Glutamatergic neuron (in vitro differentiated cells): ENCODE measurements around the gene IQSEC2. TPM values are rescaled to one million over a fixed set of nuclear protein-coding genes. Genes with fewer than 3 reads are reported as not detected.

Source experiments
- DNase-seq: peaks from one replicate; pipeline ENCODE4 v3.0.0; 2022
- H3K27ac Mint-ChIP-seq: one replicate; pipeline ENCODE4 v1.8.0; 2020; ENCODE audit warnings: mild to moderate bottlenecking, mixed read lengths, inconsistent platforms; ENCODE audit not compliant: unreplicated experiment
- H3K27me3 Mint-ChIP-seq: one replicate; pipeline ENCODE4 v1.8.0; 2020; ENCODE audit warnings: mild to moderate bottlenecking, moderate library complexity, mixed read lengths, inconsistent platforms; ENCODE audit not compliant: unreplicated experiment
- H3K36me3 Mint-ChIP-seq: one replicate; pipeline ENCODE4 v1.8.0; 2020; ENCODE audit warnings: mild to moderate bottlenecking, mixed read lengths, inconsistent platforms; ENCODE audit not compliant: unreplicated experiment
- H3K4me1 Mint-ChIP-seq: one replicate; pipeline ENCODE4 v1.8.0; 2020; ENCODE audit warnings: mild to moderate bottlenecking, low read depth, mixed read lengths, inconsistent platforms; ENCODE audit not compliant: unreplicated experiment
- H3K4me3 Mint-ChIP-seq: one replicate; pipeline ENCODE4 v1.8.0; 2020; ENCODE audit warnings: mild to moderate bottlenecking, mixed read lengths, inconsistent platforms; ENCODE audit not compliant: unreplicated experiment
- H3K9me3 Mint-ChIP-seq: one replicate; pipeline ENCODE4 v1.8.0; 2020; ENCODE audit warnings: mild to moderate bottlenecking, moderate library complexity, mixed read lengths, inconsistent platforms; ENCODE audit not compliant: unreplicated experiment
- total RNA-seq: library from RNA; stranded (reverse); fragmentation: NEBNext Ultra II Directional; extraction: Animal tissue kit (Norgen Biotek cat#: 25700); gene quantifications from one replicate; pipeline ENCODE4 v1.2.1, GENCODE V29; 2021; ENCODE audit not compliant: unreplicated experiment
- TF ChIP-seq, protein P1 (sequence below): fragments of 200-600 bp; sonication (generic); IDR thresholded peaks from one replicate; pipeline ENCODE4 v1.5.0; 2021; ENCODE audit not compliant: partially characterized antibody, unreplicated experiment

The IQSEC2 gene
- total RNA-seq, 1 donor from 2014 or later: 1.6 TPM

DNA sequence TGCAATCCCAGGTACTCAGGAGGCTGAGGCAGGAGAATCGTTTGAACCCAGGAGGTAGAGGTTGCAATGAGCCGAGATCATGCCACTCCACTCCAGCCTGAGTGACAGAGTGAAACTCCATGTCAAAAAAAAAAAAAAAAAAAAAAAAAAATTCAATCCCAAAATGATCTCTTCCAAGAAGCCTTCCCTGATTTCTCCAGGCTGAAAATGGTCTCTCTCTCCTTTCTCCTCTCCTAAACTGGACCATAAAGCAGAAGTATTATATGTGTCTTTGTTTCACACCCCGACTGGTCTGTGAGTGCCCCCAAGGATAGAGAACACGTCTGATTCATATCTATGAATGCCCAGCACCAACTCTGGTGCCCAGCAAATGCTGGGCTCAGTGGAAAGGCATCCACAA is 39.1 kb downstream of the IQSEC2 start:
- no peak for DNase-seq
- Mint-ChIP-seq H3K27me3 (peaks cover 1% of the 10 kb centered on the region), H3K4me3 (no peak overlapping the region), H3K9me3 (peaks cover 3% of the 10 kb centered on the region), H3K27ac (no peak overlapping the region), H3K36me3 (no peaks in the 10 kb centered on the region), H3K4me1 (no peaks in the 10 kb centered on the region)
- TF ChIP-seq, protein P1, sequence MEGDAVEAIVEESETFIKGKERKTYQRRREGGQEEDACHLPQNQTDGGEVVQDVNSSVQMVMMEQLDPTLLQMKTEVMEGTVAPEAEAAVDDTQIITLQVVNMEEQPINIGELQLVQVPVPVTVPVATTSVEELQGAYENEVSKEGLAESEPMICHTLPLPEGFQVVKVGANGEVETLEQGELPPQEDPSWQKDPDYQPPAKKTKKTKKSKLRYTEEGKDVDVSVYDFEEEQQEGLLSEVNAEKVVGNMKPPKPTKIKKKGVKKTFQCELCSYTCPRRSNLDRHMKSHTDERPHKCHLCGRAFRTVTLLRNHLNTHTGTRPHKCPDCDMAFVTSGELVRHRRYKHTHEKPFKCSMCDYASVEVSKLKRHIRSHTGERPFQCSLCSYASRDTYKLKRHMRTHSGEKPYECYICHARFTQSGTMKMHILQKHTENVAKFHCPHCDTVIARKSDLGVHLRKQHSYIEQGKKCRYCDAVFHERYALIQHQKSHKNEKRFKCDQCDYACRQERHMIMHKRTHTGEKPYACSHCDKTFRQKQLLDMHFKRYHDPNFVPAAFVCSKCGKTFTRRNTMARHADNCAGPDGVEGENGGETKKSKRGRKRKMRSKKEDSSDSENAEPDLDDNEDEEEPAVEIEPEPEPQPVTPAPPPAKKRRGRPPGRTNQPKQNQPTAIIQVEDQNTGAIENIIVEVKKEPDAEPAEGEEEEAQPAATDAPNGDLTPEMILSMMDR: no peak

GRCh38 chrX:53241558-53241957 is 39.8 kb downstream of the IQSEC2 start:
- H3K4me3 Mint-ChIP-seq: no peak overlapping the region
- DNase-seq: no peak
- H3K27me3 Mint-ChIP-seq: peaks cover 1% of the 10 kb centered on the region
- TF ChIP-seq, protein P1: no peak
- H3K4me1 Mint-ChIP-seq: no peaks in the 10 kb centered on the region
- H3K9me3 Mint-ChIP-seq: peaks cover 3% of the 10 kb centered on the region
- H3K36me3 Mint-ChIP-seq: no peaks in the 10 kb centered on the region
- no peak overlapping the region for H3K27ac Mint-ChIP-seq

- Mint-ChIP-seq H3K27ac (no peak overlapping the region), H3K9me3 (peaks cover 5% of the 10 kb centered on the region), H3K4me3 (no peak overlapping the region), H3K36me3 (no peaks in the 10 kb centered on the region), H3K27me3 (peaks cover 1% of the 10 kb centered on the region), H3K4me1 (no peaks in the 10 kb centered on the region)
- TF ChIP-seq, protein P1: no peak
- DNase-seq: peak; percentile 45
Observed at GRCh38 chrX:53239474-53239873, 41.9 kb downstream of the IQSEC2 start.

GRCh38 chrX:53237056-53237455 is 44.3 kb downstream of the IQSEC2 start:
- no peaks in the 10 kb centered on the region for H3K4me1 Mint-ChIP-seq
- H3K4me3 Mint-ChIP-seq: no peak overlapping the region
- H3K27me3 Mint-ChIP-seq: peaks cover 1% of the 10 kb centered on the region
- TF ChIP-seq, protein P1: no peak
- peaks cover 5% of the 10 kb centered on the region for H3K9me3 Mint-ChIP-seq
- no peak overlapping the region for H3K27ac Mint-ChIP-seq
- DNase-seq: no peak
- no peaks in the 10 kb centered on the region for H3K36me3 Mint-ChIP-seq

- TF ChIP-seq, protein P1: no peak
- H3K36me3 Mint-ChIP-seq: no peaks in the 10 kb centered on the region
- H3K9me3 Mint-ChIP-seq: peaks cover 2% of the 10 kb centered on the region
- DNase-seq: no peak
- H3K4me3 Mint-ChIP-seq: no peak overlapping the region
- H3K27me3 Mint-ChIP-seq: peaks cover 1% of the 10 kb centered on the region
- no peaks in the 10 kb centered on the region for H3K4me1 Mint-ChIP-seq
- H3K27ac Mint-ChIP-seq: no peak overlapping the region
Observed at GRCh38 chrX:53236025-53236679, 45.2 kb downstream of the IQSEC2 start.
